Kidney capillary endothelial cell (primary cell): ENCODE measurements around the gene KDM8.

Experiments
- DNase-seq: peaks from one replicate; pipeline ENCODE4 v3.0.0-alpha.2; 2018; ENCODE audit warnings: low spot score

The KDM8 gene

DNA sequence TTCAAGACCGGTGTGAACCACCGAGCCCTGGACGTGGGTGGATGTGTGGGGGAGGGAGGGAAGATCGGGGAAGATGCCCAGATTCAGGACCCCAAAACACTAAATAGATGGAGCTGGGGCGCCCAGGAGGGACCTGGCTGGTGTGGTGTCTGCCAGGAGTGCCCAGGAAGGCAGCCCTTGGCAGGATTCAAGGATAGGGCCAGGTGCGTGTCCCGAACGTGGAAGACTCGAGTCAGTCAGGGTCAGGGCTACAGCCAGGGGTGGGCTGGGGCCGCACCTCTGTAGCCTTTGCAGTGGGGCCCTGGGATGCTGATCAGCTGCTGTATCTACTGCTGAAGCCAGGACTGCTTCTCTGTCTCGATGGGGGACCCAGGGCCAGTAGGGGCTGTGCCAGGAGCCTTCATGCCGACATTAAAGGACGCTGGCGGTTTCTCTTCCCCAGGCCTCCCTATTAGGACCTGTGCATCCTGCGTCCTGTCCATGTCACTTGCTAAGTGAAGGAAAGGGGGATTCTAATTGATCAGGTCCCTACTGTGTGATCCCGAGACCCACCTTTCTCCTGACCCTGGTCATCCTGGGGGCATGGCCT lies 13.1 kb downstream of the KDM8 start:
- DNase-seq = no peak

GRCh38 chr16:27217256-27217655 lies 13.9 kb downstream of the KDM8 start:
- no peak for DNase-seq

- DNase-seq = no peak
Measured at GRCh38 chr16:27218756-27219155, 15.4 kb downstream of the KDM8 start.

DNA sequence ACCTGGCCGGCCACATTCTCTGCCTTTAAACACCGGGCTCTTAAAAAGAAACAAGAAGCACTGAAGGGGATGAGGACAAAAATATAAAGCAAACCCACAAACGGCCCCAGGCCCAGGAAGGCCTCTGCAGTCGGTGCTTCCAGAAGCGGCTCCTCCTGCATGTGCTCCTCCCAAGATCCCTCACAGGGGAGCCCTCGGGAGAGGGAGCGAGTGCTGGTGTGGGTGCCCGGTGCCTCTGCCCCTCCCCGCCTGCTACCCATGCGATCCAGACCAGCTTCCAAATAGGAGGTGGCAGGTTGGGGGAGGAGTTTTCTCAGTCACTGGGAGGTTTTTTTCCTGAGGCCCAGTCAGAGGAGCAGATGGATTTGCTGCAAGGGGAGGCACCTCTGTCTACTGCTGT lies 15.8 kb downstream of the KDM8 start:
- no peak for DNase-seq

DNA sequence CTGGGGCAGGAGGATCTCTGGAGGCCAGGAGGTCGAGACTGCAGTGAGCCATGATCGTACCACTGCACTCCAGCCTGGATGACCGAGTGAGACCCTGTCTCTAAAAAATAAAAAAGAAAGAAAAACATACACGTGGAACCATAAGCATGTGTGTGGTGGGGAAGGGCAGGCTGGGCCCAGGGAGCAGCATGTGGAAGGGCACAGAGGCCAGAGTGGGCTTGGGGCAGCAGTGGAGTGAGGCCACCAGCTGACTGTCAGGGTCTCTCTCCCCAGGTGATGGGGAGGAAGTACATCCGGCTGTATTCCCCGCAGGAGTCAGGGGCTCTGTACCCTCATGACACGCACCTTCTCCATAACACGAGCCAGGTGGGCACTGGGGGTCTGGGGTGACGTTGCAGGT lies 16.8 kb downstream of the KDM8 start:
- DNase-seq = no peak

- DNase-seq = no peak
Measured at GRCh38 chr16:27220527-27220926, 17.2 kb downstream of the KDM8 start.

GRCh38 chr16:27220991-27221390 lies 17.7 kb downstream of the KDM8 start:
- DNase-seq = no peak

- no peak for DNase-seq
Measured at GRCh38 chr16:27221576-27222248, 18.4 kb downstream of the KDM8 start.

GRCh38 chr16:27222249-27223225 lies 19.2 kb downstream of the KDM8 start:
- DNase-seq = no peak

- no peak for DNase-seq
Measured at GRCh38 chr16:27223226-27223610, 19.9 kb downstream of the KDM8 start.

DNA sequence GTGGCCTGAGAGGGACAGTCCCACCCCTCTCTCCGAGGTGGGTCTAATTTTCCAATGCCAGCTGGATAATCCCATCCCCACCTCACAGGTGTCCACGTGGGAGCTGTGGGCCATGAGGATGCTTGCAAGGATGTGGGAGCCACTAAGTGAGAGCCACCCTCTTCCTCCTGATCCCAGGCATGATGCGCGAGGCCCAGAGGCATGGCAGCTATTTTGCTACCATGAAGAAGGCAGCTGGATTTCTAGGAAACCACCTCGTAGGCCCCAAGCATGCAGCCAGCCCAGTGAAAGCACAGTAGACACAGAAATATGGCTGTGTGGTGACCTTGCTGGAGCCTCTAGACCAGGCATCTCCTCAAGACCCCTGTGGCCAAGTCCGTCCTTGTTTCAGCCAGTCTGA lies 20.4 kb downstream of the KDM8 start:
- DNase-seq = no peak

- no peak for DNase-seq
Measured at GRCh38 chr16:27224271-27224737, 21.0 kb downstream of the KDM8 start.

GRCh38 chr16:27224741-27225300 lies 21.5 kb downstream of the KDM8 start:
- no peak for DNase-seq

- DNase-seq = no peak
Measured at GRCh38 chr16:27225536-27226360, 22.4 kb downstream of the KDM8 start.

DNA sequence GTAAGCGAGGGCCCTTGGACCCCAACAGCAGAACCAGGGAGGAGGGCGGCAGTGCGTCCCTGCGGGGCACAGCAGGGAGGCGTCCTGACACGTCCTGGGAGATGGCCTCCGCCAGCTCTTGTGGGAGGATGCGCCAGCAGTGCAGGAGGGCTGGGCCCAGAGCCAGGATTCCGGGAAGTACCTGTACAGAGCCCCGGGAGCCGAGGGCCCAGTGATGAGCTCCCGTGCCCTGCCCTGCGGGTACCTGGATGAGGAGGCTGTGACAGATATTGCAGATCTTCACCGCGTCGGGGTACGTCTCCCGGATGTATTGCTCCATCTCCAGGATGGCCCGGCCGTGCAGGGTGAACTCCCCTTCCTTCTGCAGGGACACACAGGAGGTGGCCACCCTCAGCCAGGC lies 23.1 kb downstream of the KDM8 start:
- no peak for DNase-seq

DNA sequence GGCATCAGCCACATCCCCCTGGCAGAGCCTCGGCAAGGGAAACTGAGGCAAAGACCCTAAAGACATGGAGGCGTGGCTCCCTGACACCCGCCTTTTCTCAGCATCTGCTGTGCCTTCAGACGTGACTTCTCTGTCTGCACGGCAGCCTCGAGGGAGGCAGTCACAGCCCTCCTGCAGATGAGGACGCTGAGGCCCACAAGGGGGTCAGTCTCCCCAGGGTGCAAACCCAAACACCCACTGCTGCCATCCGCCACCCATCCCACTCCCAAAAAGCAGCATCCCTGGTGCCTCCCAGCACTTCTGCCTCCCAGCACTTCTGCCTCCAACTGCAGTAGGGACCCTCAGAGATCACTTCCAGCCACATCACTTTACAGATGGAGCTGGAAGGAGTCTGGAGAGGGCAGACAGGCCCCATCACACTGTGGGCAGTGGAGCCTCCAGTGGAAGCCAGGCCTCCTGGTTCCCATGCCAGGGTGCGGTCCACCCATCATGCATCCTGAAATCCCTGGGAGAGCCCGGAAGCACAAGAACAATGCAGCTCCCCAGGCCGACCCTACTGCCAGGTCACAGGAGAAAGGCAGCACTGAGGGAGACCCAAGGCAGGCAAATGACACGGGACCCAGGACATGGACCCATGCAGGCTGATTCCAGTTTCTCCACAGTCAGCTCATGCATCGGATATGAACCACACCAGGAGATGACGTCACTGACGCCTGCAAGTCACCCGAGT lies 23.8 kb downstream of the KDM8 start:
- DNase-seq = no peak

DNA sequence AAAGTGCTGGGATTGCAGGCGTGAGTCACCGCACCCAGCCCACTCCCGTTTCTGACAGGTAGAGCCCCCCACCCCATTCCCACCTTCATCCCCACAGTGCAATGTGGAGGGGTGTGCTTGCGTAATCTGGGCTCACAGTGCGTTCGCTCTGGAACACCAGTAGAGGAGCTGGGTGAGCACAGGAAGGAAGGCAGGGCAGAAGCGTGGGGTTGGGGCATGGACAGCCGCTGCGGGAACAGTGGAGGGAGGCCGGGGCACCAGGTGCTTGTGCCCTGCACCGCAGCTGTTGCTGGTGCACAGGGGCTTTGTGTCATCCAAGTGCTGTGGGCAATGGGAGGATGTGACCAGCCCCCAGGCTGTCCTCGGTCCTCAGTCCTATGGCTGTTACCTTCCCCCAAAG lies 24.7 kb downstream of the KDM8 start:
- DNase-seq = no peak

- peak; percentile 65 for DNase-seq
Measured at GRCh38 chr16:27228621-27229501, 25.5 kb downstream of the KDM8 start.

DNA sequence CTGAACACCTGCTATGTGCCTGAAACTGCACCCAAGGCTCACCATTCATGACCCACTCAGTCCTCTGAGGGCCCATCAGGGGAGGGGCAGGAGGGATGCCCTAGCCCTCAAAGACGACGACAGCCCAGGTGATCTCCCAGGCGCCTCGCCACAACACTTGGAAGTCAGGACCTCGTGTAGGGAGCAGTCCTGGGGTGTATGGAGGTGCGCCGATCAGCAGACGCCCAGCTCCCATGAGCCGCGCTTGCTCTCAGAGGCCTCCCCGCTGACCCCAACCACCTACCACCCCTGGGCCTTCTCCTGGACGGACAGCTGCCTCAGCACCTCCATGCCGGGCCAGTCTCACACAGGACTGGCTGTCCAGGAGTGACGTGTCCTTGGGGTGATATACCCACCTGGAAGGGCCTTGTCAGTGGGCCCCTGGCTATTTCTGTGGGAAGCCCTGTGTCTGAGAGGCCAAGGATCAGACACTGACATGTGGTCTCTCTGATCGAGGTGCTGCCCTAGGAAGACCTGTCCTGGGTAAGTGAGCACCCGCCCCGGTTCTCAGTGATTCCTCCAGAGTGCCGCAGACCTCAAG lies 26.7 kb downstream of the KDM8 start:
- DNase-seq = no peak
